Measurements from ENCODE around the gene SYNDIG1. TPM values are rescaled to one million over a fixed set of nuclear protein-coding genes. Genes with fewer than 3 reads are reported as not detected.

The SYNDIG1 gene
- total and polyA plus RNA-seq, 2 of the 4 experiments (the other 2 are of a cell fraction), result not detected

DNA sequence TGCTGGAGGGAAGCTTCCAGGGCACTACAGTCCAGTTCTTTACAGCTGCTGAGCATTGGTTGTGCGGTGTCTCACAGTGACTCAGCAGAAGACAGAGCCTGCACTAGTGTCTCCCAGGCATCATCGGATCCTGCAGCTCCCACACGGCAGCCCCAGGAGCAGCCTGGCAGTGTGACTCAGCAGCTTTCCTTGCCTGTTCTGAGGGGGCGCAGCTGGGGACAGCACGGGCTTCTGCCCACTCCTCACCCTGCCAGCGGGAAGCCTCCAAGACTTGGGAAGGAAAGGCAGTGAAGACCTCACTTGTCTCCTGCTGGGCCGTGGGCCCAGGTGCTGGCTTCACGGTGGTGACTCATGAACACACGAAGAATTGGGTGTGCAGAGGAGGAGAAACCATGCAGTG lies 165.4 kb downstream of the SYNDIG1 start:
- H3K27ac ChIP-seq (ENCODE audit: insufficient read depth, low read length), result peak overlapping the region; percentile 66
- TF ChIP-seq RAD21 (IDR thresholded peaks at IDR 0.05; ENCODE audit: low read length) (peak; percentile 30; the same call in 1 of the 2 replicates), CHD1 (IDR thresholded peaks at IDR 0.05; ENCODE audit: low read depth, low read length) (no peak), NFE2L2 (IDR thresholded peaks at IDR 0.05; ENCODE audit: low read depth, low read length) (peak; percentile 99), POLR2A (IDR thresholded peaks at IDR 0.05; ENCODE audit: low read depth, low read length) (no peak), BHLHE40 (IDR thresholded peaks at IDR 0.05; ENCODE audit: low read depth, low read length) (peak; percentile 77), MXI1 (IDR thresholded peaks at IDR 0.05; ENCODE audit: borderline replicate concordance, low read depth, low read length) (peak; percentile 37; the same call in 1 of the 2 replicates), SMC3 (IDR thresholded peaks at IDR 0.05; ENCODE audit: low read depth, low read length) (no peak), CEBPB (IDR thresholded peaks at IDR 0.05; ENCODE audit: low read depth, low read length) (no peak), MAZ (IDR thresholded peaks at IDR 0.05; ENCODE audit: borderline replicate concordance, low read depth, low read length) (peak; percentile 47; the same call in 1 of the 2 replicates), FOS (IDR thresholded peaks at IDR 0.05; ENCODE audit: low read depth, low read length) (peak; percentile 65), RCOR1 (IDR thresholded peaks at IDR 0.05; ENCODE audit: insufficient replicate concordance, low read length) (peak; percentile 23), MAFK (IDR thresholded peaks at IDR 0.05; ENCODE audit: low read depth, low read length) (peak; percentile 88), RFX5 (IDR thresholded peaks at IDR 0.05; ENCODE audit: low read depth, low read length) (no peak)
- TF ChIP-seq, protein P1, sequence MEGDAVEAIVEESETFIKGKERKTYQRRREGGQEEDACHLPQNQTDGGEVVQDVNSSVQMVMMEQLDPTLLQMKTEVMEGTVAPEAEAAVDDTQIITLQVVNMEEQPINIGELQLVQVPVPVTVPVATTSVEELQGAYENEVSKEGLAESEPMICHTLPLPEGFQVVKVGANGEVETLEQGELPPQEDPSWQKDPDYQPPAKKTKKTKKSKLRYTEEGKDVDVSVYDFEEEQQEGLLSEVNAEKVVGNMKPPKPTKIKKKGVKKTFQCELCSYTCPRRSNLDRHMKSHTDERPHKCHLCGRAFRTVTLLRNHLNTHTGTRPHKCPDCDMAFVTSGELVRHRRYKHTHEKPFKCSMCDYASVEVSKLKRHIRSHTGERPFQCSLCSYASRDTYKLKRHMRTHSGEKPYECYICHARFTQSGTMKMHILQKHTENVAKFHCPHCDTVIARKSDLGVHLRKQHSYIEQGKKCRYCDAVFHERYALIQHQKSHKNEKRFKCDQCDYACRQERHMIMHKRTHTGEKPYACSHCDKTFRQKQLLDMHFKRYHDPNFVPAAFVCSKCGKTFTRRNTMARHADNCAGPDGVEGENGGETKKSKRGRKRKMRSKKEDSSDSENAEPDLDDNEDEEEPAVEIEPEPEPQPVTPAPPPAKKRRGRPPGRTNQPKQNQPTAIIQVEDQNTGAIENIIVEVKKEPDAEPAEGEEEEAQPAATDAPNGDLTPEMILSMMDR (conservative IDR thresholded peaks at IDR 0.05; ENCODE audit: low read depth, low read length), result no peak
- TF ChIP-seq, protein P2, sequence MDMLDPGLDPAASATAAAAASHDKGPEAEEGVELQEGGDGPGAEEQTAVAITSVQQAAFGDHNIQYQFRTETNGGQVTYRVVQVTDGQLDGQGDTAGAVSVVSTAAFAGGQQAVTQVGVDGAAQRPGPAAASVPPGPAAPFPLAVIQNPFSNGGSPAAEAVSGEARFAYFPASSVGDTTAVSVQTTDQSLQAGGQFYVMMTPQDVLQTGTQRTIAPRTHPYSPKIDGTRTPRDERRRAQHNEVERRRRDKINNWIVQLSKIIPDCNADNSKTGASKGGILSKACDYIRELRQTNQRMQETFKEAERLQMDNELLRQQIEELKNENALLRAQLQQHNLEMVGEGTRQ (IDR thresholded peaks at IDR 0.05; ENCODE audit: low read depth, low read length), result no peak
- TF ChIP-seq, protein P3, sequence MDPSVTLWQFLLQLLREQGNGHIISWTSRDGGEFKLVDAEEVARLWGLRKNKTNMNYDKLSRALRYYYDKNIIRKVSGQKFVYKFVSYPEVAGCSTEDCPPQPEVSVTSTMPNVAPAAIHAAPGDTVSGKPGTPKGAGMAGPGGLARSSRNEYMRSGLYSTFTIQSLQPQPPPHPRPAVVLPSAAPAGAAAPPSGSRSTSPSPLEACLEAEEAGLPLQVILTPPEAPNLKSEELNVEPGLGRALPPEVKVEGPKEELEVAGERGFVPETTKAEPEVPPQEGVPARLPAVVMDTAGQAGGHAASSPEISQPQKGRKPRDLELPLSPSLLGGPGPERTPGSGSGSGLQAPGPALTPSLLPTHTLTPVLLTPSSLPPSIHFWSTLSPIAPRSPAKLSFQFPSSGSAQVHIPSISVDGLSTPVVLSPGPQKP (IDR thresholded peaks at IDR 0.05; ENCODE audit: borderline replicate concordance, low read depth, low read length), result no peak
- H2AFZ ChIP-seq (replicated peaks; ENCODE audit: low read length, poor library complexity), result peak overlapping the region; percentile 88
- peak overlapping the region; percentile 30; the same call in 1 of the 2 replicates for H2AK5ac ChIP-seq (ENCODE audit: low read depth, low read length)
- H3K27me3 ChIP-seq (ENCODE audit: control insufficient read depth, insufficient read depth, low read length), result peaks cover 7% of the 10 kb centered on the region
- peak overlapping the region; percentile 94 for H2BK120ac ChIP-seq (ENCODE audit: low read depth, low read length)
- H3K9me3 ChIP-seq (ENCODE audit: control insufficient read depth, insufficient read depth, low read length), result no peaks in the 10 kb centered on the region
- no peak overlapping the region for H3K9ac ChIP-seq (ENCODE audit: low read depth, low read length)
- dilution Hi-C loops (cut with HindIII; ENCODE audit: low sequenced_read_pairs, unreplicated experiment) (no loop called here), in situ Hi-C loops (cut with MboI; ENCODE audit: low sequenced_read_pairs) (loop anchor here (25.0 kb wide), 1 partner anchor 752 kb away; the partner anchor contains the start of gene ABHD12), intact Hi-C loops (cut with micrococcal nuclease) (no loop called here)
- peak overlapping the region; percentile 68 for H4K91ac ChIP-seq (ENCODE audit: insufficient read depth, low read depth, low read length)
- peaks cover 9% of the 10 kb centered on the region for H3K4me1 ChIP-seq (ENCODE audit: control insufficient read depth, insufficient read depth, low read length)
- no peak overlapping the region for H3K4me3 ChIP-seq (ENCODE audit: insufficient read depth, low read depth, low read length)
- H2AK9ac ChIP-seq (replicated peaks; ENCODE audit: low read depth, low read length, poor library complexity), result peak overlapping the region; percentile 39
- ChIA-PET CTCF (interaction anchor here (0.7 kb wide), 2 partner anchors 69 to 162 kb away, joined by 3 read pairs; no protein-coding TSS in a partner anchor), POLR2A (ENCODE audit: unreplicated experiment) (no interaction called here)
- H3K23ac ChIP-seq (ENCODE audit: low read depth, low read length), result no peak overlapping the region
- 5% methylated on average over 2 of the region's 9 CpGs; no CpG with 5 or more reads in 1 of the 2 experiments for WGBS, 2 experiments (ENCODE audit: extremely low coverage in 2 of 2, insufficient read length in 1 of 2)
- H3K4ac ChIP-seq (ENCODE audit: low read depth, low read length), result peak overlapping the region; percentile 81
- H3K9me1 ChIP-seq (ENCODE audit: insufficient read depth, low read length), result peaks cover 2% of the 10 kb centered on the region; the same call in 1 of the 2 replicates
- ATAC-seq (ENCODE audit: low read depth) (peak; percentile 97), DNase-seq (peak; percentile 94)
- BruUV-seq (replicated peaks), result no TSS peak
- H3K4me2 ChIP-seq (ENCODE audit: low read depth, low read length), result peak overlapping the region; percentile 65
- no peak overlapping the region for H3K56ac ChIP-seq (ENCODE audit: extremely low read depth, insufficient read depth, low read length)
- peak overlapping the region; percentile 87 for H2BK20ac ChIP-seq (ENCODE audit: low read depth, low read length)
- no peaks in the 10 kb centered on the region for H3K36me3 ChIP-seq (ENCODE audit: control insufficient read depth, insufficient read depth, low read length)
- H3K18ac ChIP-seq (ENCODE audit: low read depth, low read length), result peak overlapping the region; percentile 90
- H2BK5ac ChIP-seq (ENCODE audit: low read depth, low read length, poor library complexity, severe bottlenecking), result peak overlapping the region; percentile 72
- H3K14ac ChIP-seq (replicated peaks; ENCODE audit: low read depth, low read length), result no peak overlapping the region; the same call in 1 of the 2 replicates
- H4K5ac ChIP-seq (ENCODE audit: low read depth, low read length), result peak overlapping the region; percentile 91
- peak overlapping the region; percentile 22; the same call in 2 of the 3 replicates for H2BK15ac ChIP-seq (ENCODE audit: low read depth, low read length)
- H4K8ac ChIP-seq (ENCODE audit: low read depth in 2 of 2, low read length in 2 of 2), result peak overlapping the region; percentile 23 to 68; a peak in 2 of 4 replicates
- no peaks in the 10 kb centered on the region for H3K79me1 ChIP-seq (ENCODE audit: low read depth in 1 of 2, low read length in 2 of 2)
- no peaks in the 10 kb centered on the region for H4K20me1 ChIP-seq (ENCODE audit: insufficient read depth, low read length)

All from IMR-90 (cell line).